Upper lobe of left lung (tissue), 6 donors: ENCODE data around the gene AGFG2. TPM values are rescaled to one million over a fixed set of nuclear protein-coding genes. Genes with fewer than 3 reads are reported as not detected.

Source experiments
- ATAC-seq, 2 donors: fragments of 200-7000 bp; cut with Tn5 transposase; one replicate each; pipeline ENCODE4 v1.9.1; 2022; ENCODE audit warnings: mild to moderate bottlenecking in 2 of 2, moderate library complexity in 2 of 2; ENCODE audit not compliant: low FRiP score in 2 of 2
- DNase-seq, 2 donors: peaks; one replicate each; pipeline ENCODE4 v3.0.0-alpha.2; 2019 to 2020
- H3K27ac ChIP-seq, 4 donors: fragments of 200-600 bp; sonication (generic); one replicate each; pipeline ENCODE4 v1.5.1; 2016 to 2019
- H3K27me3 ChIP-seq, 4 donors: fragments of 200-600 bp; sonication (generic); one replicate each; pipeline ENCODE4 v1.5.1; 2017 to 2019
- H3K36me3 ChIP-seq, 4 donors: fragments of 200-600 bp; sonication (generic); one replicate each; pipeline ENCODE4 v1.5.1; 2016 to 2019
- H3K4me1 ChIP-seq, 4 donors: fragments of 200-600 bp; sonication (generic); one replicate each; pipeline ENCODE4 v1.5.1; 2018 to 2019
- H3K4me3 ChIP-seq, 4 donors: fragments of 200-600 bp; sonication (generic); one replicate each; pipeline ENCODE4 v1.5.1; 2017 to 2019; ENCODE audit warnings: mild to moderate bottlenecking in 2 of 4, moderate library complexity in 1 of 4
- H3K9me3 ChIP-seq, 4 donors: fragments of 200-600 bp; sonication (generic); one replicate each; pipeline ENCODE4 v1.5.1; 2018 to 2019
- CTCF ChIP-seq, 6 experiments: fragments of 450-650 bp in 4 of 6; fragments of 200-600 bp in 2 of 6; sonication (generic) in 2 of 6; IDR thresholded peaks; one replicate each; pipeline ENCODE4 v1.5.1; 2016 to 2019; ENCODE audit warnings: antibody characterized with exemption in 6 of 6
- EP300 ChIP-seq, 4 donors: sonication (generic); formaldehyde crosslinking; IDR thresholded peaks; one replicate each; pipeline ENCODE4 v1.5.1; 2017; ENCODE audit warnings: antibody characterized with exemption in 4 of 4, control low read depth in 2 of 4
- POLR2A ChIP-seq, 4 donors: fragments of 450-650 bp; IDR thresholded peaks; one replicate each; pipeline ENCODE4 v1.5.1; 2016 to 2017; ENCODE audit warnings: antibody characterized with exemption in 4 of 4, mild to moderate bottlenecking in 2 of 4
- POLR2AphosphoS5 ChIP-seq, 2 donors: sonication (generic); formaldehyde crosslinking; IDR thresholded peaks; one replicate each; pipeline ENCODE4 v1.5.1; 2017; ENCODE audit warnings: antibody characterized with exemption in 2 of 2
- WGBS, 2 donors: methylation state at CpG; one replicate each; pipeline ENCODE4 v1.1.5; 2017 to 2018; 5-methylcytosine and 5-hydroxymethylcytosine counted together
- total RNA-seq, 6 donors: library from RNA; depleted of rRNA in 4 of 6; stranded (reverse); fragments of >200 nt in 4 of 6; gene quantifications; one replicate each; pipeline versions ENCODE4 v1.1.0 to v1.2.1, GENCODE V29; 2016 to 2021
- donor health status: DM: no; HTN: no; CAD: no; lungs with moderate emphysema.
- donor health status: DM: no; HTN: yes; CAD: no; lungs with severe emphysema.

AGFG2 gene
- total RNA-seq, 6 donors from 2014 or later = 14.3 to 33.1 (median 20.4) TPM

GRCh38 chr7:100598425-100598824 is 59.4 kb downstream of the AGFG2 start:
- TF ChIP-seq CTCF (IDR thresholded peaks at IDR 0.05) (no peak), POLR2AphosphoS5 (IDR thresholded peaks at IDR 0.05) (no peak), POLR2A (IDR thresholded peaks at IDR 0.05) (no peak), EP300 (IDR thresholded peaks at IDR 0.05) (no peak)
- Histone ChIP-seq H3K4me1 (peaks cover 0 to 16% (median 10%) of the 10 kb centered on the region in 4 donors), H3K27ac (no peak overlapping the region), H3K9me3 (no peaks in the 10 kb centered on the region), H3K36me3 (no peaks in the 10 kb centered on the region), H3K4me3 (no peak overlapping the region), H3K27me3 (no peaks in the 10 kb centered on the region)
- DNase-seq (no peak), ATAC-seq (no peak)
- WGBS, 2 donors = 89 to 93% methylated on average over 4 of the region's 4 CpGs

GRCh38 chr7:100599911-100600729 is 61.1 kb downstream of the AGFG2 start:
- Histone ChIP-seq H3K27me3 (no peaks in the 10 kb centered on the region), H3K36me3 (no peaks in the 10 kb centered on the region), H3K9me3 (no peaks in the 10 kb centered on the region), H3K4me3 (no peak overlapping the region), H3K27ac (no peak overlapping the region), H3K4me1 (peaks cover 8 to 33% (median 23%) of the 10 kb centered on the region in 4 donors)
- ATAC-seq (no peak), DNase-seq (no peak)
- WGBS, 2 donors = 76 to 81% methylated on average over 11 to 13 of the region's 18 CpGs
- TF ChIP-seq CTCF (IDR thresholded peaks at IDR 0.05) = no peak
- no peak for TF ChIP-seq POLR2A (IDR thresholded peaks at IDR 0.05)
- TF ChIP-seq EP300 (IDR thresholded peaks at IDR 0.05) = no peak
- no peak for TF ChIP-seq POLR2AphosphoS5 (IDR thresholded peaks at IDR 0.05)

GRCh38 chr7:100600730-100601038 is 61.7 kb downstream of the AGFG2 start:
- Histone ChIP-seq H3K27ac (no peak overlapping the region), H3K27me3 (no peaks in the 10 kb centered on the region), H3K4me3 (no peak overlapping the region), H3K4me1 (peaks cover 13 to 39% (median 28%) of the 10 kb centered on the region in 4 donors), H3K36me3 (no peaks in the 10 kb centered on the region), H3K9me3 (no peaks in the 10 kb centered on the region)
- DNase-seq (no peak), ATAC-seq (no peak)
- 85 to 87% methylated on average over 9 of the region's 9 CpGs for WGBS, 2 donors
- TF ChIP-seq POLR2A (IDR thresholded peaks at IDR 0.05) = no peak
- no peak for TF ChIP-seq POLR2AphosphoS5 (IDR thresholded peaks at IDR 0.05)
- no peak for TF ChIP-seq EP300 (IDR thresholded peaks at IDR 0.05)
- TF ChIP-seq CTCF (IDR thresholded peaks at IDR 0.05) = no peak

- Histone ChIP-seq H3K36me3 (no peaks in the 10 kb centered on the region), H3K4me1 (peaks cover 15 to 42% (median 29%) of the 10 kb centered on the region in 4 donors), H3K27ac (peak overlapping the region; percentile 59 to 88 (median 76)), H3K4me3 (peak overlapping the region in 3 of 4 donors; percentile 71 to 89 (median 79)), H3K27me3 (no peaks in the 10 kb centered on the region), H3K9me3 (no peaks in the 10 kb centered on the region)
- TF ChIP-seq EP300 (IDR thresholded peaks at IDR 0.05) (no peak), POLR2AphosphoS5 (IDR thresholded peaks at IDR 0.05) (peak in 1 of 2 donors; percentile 41)
- DNase-seq (peak in 1 of 2 donors; percentile 49), ATAC-seq (peak; percentile 32 to 80)
- 48 to 59% methylated on average over 18 to 21 of the region's 21 CpGs for WGBS, 2 donors
These were observed 64.1 kb downstream of the AGFG2 start for GRCh38 chr7:100602889-100603725.

- ATAC-seq (no peak), DNase-seq (no peak)
- Histone ChIP-seq H3K4me3 (peak overlapping the region; percentile 70 to 89 (median 75)), H3K27me3 (no peaks in the 10 kb centered on the region), H3K9me3 (no peaks in the 10 kb centered on the region), H3K36me3 (no peaks in the 10 kb centered on the region), H3K27ac (peak overlapping the region; percentile 59 to 88 (median 76)), H3K4me1 (peaks cover 15 to 42% (median 29%) of the 10 kb centered on the region in 4 donors)
- WGBS, 2 donors = 12 to 24% methylated on average over 3 to 10 of the region's 10 CpGs
- no peak for TF ChIP-seq CTCF (IDR thresholded peaks at IDR 0.05)
- no peak for TF ChIP-seq POLR2A (IDR thresholded peaks at IDR 0.05)
- TF ChIP-seq EP300 (IDR thresholded peaks at IDR 0.05) = no peak
- TF ChIP-seq POLR2AphosphoS5 (IDR thresholded peaks at IDR 0.05) = no peak
These were observed 64.7 kb downstream of the AGFG2 start for GRCh38 chr7:100603726-100604027.
